Natural killer cell treated with Interleukin-12 subunit alpha and Interleukin-12 subunit beta and Interleukin-15 and Interleukin-18, amount 100 ng/mL, for 72 hours (primary cell): Measurements from ENCODE around the gene NPLOC4. TPM values are rescaled to one million over a fixed set of nuclear protein-coding genes. Genes with fewer than 3 reads are reported as not detected.

Experiments used
- ATAC-seq, 2 donors: fragments of 150-1000 bp; cut with Tn5 transposase in 1 of 2; sonication (Bioruptor Pico), chemical (Tn5 transposase) in 1 of 2; 2 replicates each; pipeline ENCODE4 v1.10.0; 2021
- DNase-seq: peaks from one replicate; pipeline ENCODE4 v3.0.0; 2022; ENCODE audit warnings: low spot score
- H3K27ac Mint-ChIP-seq, 2 donors: 1 replicate in 1 of 2; 2 replicates in 1 of 2; pipeline ENCODE4 v1.8.0; 2022; ENCODE audit warnings: mixed read lengths in 2 of 2, mild to moderate bottlenecking in 1 of 2, moderate library complexity in 1 of 2
- H3K27me3 Mint-ChIP-seq, 2 donors: 1 replicate in 1 of 2; 2 replicates in 1 of 2; pipeline ENCODE4 v1.8.0; 2022; ENCODE audit warnings: mixed read lengths in 2 of 2
- H3K36me3 Mint-ChIP-seq: one replicate; pipeline ENCODE4 v1.8.0; 2022; ENCODE audit warnings: mixed read lengths
- H3K4me1 Mint-ChIP-seq, 2 donors: 1 replicate in 1 of 2; 2 replicates in 1 of 2; pipeline ENCODE4 v1.8.0; 2022; ENCODE audit warnings: low read depth in 2 of 2, mixed read lengths in 2 of 2, mild to moderate bottlenecking in 1 of 2
- H3K4me3 Mint-ChIP-seq: one replicate; pipeline ENCODE4 v1.8.0; 2022; ENCODE audit warnings: mixed read lengths
- H3K9me3 Mint-ChIP-seq: 2 replicates; pipeline ENCODE4 v1.8.0; 2022; ENCODE audit warnings: mixed read lengths
- total RNA-seq, 2 donors: library from RNA; stranded (reverse); gene quantifications; one replicate each; pipeline ENCODE4 v1.2.3, GENCODE V29; 2022

The NPLOC4 gene
- total RNA-seq, 2 donors from 2014 or later, result 161 to 174 TPM

DNA sequence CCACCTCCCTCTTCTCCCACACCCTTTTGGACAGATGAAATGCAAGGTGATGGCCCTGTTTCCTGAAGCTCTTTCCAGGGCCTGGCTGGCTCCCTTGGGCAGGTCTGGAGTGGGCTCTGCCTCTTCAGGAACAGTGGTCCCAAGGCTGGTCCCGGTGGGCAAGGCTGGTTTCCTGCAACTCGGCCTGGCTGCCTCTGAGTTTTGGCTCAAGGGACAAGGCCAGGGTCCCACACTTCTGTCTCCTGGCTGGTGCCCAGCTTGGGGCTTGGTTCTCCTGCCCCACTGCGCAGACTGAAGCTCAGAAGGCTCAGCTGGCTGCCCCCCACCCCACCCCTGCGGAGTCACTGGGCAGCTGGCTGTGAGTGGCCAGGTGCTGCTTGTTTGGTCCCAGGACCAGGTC, 120.5 kb downstream of the NPLOC4 start:
- peak overlapping the region in 1 of 2 donors; percentile 89 for H3K27ac Mint-ChIP-seq
- H3K36me3 Mint-ChIP-seq, result peaks cover 8% of the 10 kb centered on the region
- H3K9me3 Mint-ChIP-seq, result no peaks in the 10 kb centered on the region
- ATAC-seq (no peak), DNase-seq (peak; percentile 56)
- H3K27me3 Mint-ChIP-seq, result no peaks in the 10 kb centered on the region
- peak overlapping the region; percentile 95 for H3K4me3 Mint-ChIP-seq
- H3K4me1 Mint-ChIP-seq, result peaks cover 13 to 27% of the 10 kb centered on the region in 2 donors

DNA sequence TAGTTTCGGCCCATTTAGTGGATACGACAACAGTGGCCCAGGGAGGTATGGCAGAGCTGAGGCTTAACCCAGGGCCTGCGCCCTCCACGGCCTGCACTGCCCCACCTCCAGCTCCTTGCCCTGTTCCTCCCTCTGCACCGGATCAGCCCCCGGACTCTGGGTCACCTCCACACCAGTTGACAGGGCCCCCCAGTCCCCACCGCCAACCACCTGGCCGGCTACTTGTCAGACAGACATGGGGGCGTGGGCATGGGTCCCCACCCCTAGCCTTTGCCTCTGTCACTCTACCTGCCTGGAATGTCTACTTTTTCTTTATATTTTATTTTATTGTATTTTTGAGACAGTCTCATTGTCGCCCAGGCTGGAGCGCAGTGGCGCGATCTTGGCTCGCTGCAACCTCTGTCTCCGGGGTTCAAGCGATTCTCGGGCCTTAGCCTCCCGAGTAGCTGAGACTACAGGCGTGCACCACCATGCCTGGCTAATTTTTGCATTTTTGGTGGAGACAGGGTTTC, 121.3 kb downstream of the NPLOC4 start:
- Mint-ChIP-seq H3K36me3 (peaks cover 16% of the 10 kb centered on the region), H3K4me3 (peak overlapping the region; percentile 95), H3K27me3 (no peaks in the 10 kb centered on the region), H3K4me1 (peaks cover 19 to 32% of the 10 kb centered on the region in 2 donors), H3K9me3 (no peaks in the 10 kb centered on the region), H3K27ac (peak overlapping the region; percentile 84 to 89)
- no peak for ATAC-seq
- peak; percentile 52 for DNase-seq

DNA sequence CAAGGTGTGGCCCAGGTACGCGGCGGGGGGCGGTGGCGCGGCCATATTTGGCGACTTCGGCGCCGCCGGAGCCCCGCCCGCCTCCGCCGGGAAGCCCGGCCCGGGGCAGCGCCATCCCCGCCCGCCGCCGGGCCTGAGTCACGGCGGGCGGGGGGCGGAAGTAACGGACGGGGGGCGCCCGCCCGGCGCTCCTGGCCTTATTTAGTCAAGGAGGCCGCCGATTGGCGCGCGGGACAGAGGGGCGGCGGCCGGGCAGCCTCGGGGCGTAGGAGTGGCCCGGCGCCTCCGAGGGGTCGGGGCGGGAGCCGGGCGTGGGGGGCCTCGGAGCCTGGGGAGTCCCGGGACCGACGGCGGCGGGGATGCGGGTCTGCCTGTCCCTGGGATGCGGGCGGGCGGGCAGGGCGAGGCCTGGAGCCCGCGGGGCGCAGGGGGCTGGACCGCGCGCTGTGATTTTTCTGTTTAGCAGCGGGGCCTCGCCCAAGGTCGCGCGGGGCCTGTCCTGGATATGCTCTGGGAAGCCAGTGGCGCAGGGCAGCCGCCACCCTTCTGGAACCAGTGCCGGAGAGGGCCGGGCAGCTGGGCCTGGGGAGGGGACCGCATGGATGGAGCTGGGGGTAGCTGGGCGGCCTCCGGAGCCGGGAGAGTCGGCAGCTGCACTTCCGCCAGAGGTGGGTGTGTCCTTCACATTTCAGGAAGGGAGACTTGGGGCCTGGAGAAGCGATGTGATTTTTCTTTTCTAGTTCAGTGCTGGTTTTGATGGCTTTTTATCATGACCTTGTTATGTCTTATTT, 122.0 kb downstream of the NPLOC4 start:
- DNase-seq (peak; percentile 86), ATAC-seq (peak; percentile 61 to 75)
- H3K27ac Mint-ChIP-seq, result peak overlapping the region; percentile 84 to 89
- no peaks in the 10 kb centered on the region for H3K27me3 Mint-ChIP-seq
- H3K9me3 Mint-ChIP-seq, result no peaks in the 10 kb centered on the region
- peak overlapping the region; percentile 95 for H3K4me3 Mint-ChIP-seq
- H3K4me1 Mint-ChIP-seq, result peaks cover 23 to 37% of the 10 kb centered on the region in 2 donors
- H3K36me3 Mint-ChIP-seq, result peaks cover 23% of the 10 kb centered on the region

DNA sequence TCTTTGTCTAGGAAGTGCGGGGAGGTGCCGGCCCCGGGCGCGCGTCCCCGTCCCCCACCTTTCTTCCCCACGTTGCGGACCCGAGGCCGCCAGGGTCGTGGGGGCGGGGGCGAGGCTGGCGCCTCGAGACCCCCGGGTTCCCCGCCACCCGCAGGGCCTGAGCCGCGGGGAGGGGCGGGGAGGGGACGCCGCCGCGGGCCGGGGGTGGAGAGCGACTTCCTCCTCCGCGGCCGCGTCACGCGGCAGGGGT, 122.5 kb downstream of the NPLOC4 start:
- Mint-ChIP-seq H3K9me3 (no peaks in the 10 kb centered on the region), H3K36me3 (peaks cover 28% of the 10 kb centered on the region), H3K4me1 (peaks cover 28 to 42% of the 10 kb centered on the region in 2 donors), H3K27me3 (no peaks in the 10 kb centered on the region), H3K4me3 (peak overlapping the region; percentile 87), H3K27ac (peak overlapping the region in 1 of 2 donors; percentile 88)
- ATAC-seq, result no peak
- DNase-seq, result no peak

DNA sequence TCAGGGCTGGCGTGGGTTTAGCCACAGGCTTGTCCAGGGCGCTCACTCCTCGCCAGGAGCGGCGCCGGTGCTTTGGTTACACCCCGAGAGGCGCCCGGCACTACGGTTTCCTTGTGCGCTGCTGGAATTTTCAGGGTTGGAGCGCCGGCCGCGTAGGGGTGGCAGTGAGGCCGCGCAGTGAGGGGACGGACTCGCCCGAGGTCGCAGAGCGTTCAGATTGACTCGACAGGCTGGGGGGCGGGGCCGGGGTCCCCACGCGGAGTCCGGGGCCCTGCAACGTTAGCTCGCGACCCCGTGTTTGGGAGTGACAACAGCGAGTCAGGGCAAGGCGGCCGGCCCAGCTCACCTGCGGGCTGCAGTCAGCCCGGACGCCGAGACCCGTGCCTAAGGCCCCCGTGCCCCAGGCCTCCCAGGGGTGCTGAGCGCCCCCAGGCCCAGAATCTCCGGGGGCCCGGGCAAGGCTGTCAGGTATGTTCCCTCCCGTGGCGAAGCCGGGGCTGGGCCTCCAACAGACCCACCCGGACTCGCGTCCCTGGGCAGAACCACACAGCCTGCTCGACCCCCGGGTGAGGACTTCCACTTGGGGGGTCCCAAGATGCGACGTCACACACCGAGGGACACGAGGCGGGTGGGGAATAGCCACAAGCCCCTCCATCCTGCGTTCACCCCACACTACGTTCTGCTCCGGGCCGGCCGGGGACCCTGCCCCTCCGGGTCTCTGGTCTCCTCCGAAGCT, 123.0 kb downstream of the NPLOC4 start:
- Mint-ChIP-seq H3K9me3 (no peaks in the 10 kb centered on the region), H3K36me3 (peaks cover 30% of the 10 kb centered on the region), H3K4me1 (peaks cover 33 to 47% of the 10 kb centered on the region in 2 donors), H3K27me3 (no peaks in the 10 kb centered on the region), H3K27ac (peak overlapping the region; percentile 88 to 89), H3K4me3 (peak overlapping the region; percentile 87)
- DNase-seq, result peak; percentile 67
- no peak for ATAC-seq

DNA sequence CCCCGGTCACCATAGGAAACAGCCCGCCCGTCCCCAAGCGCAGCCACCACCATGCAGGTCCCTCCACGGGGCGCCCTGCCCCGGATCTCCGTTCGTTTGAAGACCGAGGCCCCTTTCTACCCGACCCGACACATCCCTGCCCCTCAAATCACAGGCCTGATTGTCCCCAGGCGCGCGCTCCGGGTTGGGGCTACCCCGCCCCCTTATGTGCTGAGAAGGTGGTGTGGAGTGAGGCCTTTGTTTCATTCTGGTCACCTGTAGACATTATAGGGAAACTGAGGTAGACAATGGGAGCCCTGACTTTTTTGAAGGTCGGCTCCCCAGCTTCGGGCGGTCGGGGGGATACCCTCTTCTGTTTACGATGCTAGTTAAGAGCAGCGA, 123.5 kb downstream of the NPLOC4 start:
- peak overlapping the region; percentile 87 for H3K4me3 Mint-ChIP-seq
- peaks cover 30% of the 10 kb centered on the region for H3K36me3 Mint-ChIP-seq
- ATAC-seq, result peak; percentile 7 to 31
- H3K27ac Mint-ChIP-seq, result peak overlapping the region; percentile 88 to 89
- DNase-seq, result peak; percentile 79
- H3K27me3 Mint-ChIP-seq, result no peaks in the 10 kb centered on the region
- no peaks in the 10 kb centered on the region for H3K9me3 Mint-ChIP-seq
- H3K4me1 Mint-ChIP-seq, result peaks cover 36 to 48% of the 10 kb centered on the region in 2 donors

DNA sequence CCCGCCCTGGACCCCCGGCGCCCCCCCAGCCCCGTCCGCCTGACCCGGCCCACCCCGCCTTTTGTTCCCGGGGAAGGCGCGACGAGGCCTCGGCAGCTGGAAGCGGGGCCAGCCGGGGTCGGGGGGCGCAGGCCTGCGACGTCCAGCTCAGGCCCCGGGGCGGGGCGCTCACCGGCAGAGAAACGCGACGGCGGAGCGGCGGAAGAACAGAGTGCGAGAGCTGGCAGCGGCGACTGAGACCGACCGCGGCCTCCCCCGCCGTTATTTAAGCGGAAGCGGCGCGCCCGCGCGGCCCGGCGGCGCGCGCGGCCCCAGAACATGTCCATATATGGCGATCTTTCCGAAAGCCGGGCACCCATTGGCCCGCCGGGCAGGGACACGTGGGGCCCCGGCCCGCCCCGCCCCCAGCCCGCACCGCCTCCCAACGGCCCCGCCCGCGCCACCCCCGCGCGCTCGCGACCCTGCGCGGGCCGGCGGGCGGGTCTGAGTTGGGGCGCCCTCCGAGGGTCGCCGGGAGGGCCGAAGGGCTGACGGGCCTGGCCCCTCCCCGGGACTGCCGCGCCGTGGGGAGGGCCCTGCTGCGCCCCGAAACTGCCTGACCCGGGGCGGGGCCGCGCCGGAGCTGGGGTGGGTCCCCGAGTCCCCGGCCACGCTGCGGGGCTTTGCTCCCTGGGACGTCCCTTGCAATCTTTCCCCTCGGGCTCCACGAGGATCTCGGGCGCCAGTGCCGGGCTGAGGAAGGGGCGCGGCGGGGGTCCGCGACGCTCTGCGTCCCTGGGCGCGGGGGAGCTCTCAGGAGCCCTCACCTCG, 124.1 kb downstream of the NPLOC4 start, which contains the start of gene ACTG1:
ACTG1 (minus strand) TSS at position 238 of the 810 bp plus-strand sequence. CDS start 445 bp downstream, outside the sequence.
- Mint-ChIP-seq H3K36me3 (peaks cover 30% of the 10 kb centered on the region), H3K9me3 (no peaks in the 10 kb centered on the region), H3K4me1 (peaks cover 32 to 43% of the 10 kb centered on the region in 2 donors), H3K27ac (peak within 1 kb of the TSS; percentile 91 to 96), H3K4me3 (peak within 1 kb of the TSS; percentile 97), H3K27me3 (no peaks in the 10 kb centered on the region)
- DNase-seq, result peak; percentile 94
- peak; percentile 79 to 87 for ATAC-seq

DNA sequence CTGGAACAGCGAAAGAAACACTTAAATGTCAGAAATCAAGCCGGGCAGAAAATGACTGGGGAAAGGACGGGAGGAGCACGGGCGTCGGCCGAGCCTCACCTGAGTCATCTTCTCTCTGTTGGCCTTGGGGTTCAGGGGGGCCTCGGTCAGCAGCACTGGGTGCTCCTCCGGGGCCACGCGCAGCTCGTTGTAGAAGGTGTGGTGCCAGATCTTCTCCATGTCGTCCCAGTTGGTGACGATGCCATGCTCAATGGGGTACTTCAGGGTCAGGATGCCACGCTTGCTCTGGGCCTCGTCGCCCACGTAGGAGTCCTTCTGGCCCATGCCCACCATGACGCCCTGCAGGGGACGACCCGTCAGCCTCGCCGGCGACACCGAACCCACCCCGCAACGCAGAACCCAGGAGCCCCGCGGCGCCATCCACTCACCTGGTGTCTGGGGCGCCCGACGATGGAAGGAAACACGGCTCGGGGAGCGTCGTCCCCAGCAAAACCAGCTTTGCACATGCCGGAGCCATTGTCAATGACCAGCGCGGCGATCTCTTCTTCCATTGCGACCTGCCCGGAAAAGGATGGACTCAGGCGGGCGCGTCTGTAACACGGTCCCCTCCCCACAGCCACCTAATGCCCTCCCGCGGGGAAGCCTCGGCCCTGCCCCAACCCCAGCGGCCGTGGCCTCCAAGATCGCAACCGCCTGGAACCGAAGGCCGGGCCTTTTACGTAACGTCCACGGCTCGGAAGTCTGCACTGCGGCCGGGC, 124.9 kb downstream of the NPLOC4 start:
- DNase-seq (peak; percentile 56), ATAC-seq (no peak)
- Mint-ChIP-seq H3K9me3 (no peaks in the 10 kb centered on the region), H3K36me3 (peaks cover 30% of the 10 kb centered on the region), H3K4me3 (peak overlapping the region; percentile 97), H3K27me3 (no peaks in the 10 kb centered on the region), H3K4me1 (peaks cover 34 to 42% of the 10 kb centered on the region in 2 donors), H3K27ac (peak overlapping the region; percentile 91 to 96)

DNA sequence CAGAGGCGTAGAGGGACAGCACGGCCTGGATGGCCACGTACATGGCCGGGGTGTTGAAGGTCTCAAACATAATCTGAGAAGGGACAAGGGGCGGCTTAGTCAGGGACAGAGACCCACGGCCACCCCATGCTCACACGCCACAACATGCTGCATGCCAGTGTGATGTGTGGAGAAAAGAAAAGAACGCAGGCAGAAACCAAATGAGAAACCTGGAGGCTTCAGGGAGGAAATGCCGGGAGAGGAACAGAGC, 125.4 kb downstream of the NPLOC4 start:
- Mint-ChIP-seq H3K4me1 (peaks cover 31 to 42% of the 10 kb centered on the region in 2 donors), H3K27me3 (no peaks in the 10 kb centered on the region), H3K36me3 (peaks cover 30% of the 10 kb centered on the region), H3K4me3 (peak overlapping the region; percentile 97), H3K9me3 (no peaks in the 10 kb centered on the region), H3K27ac (peak overlapping the region; percentile 91 to 96)
- no peak for ATAC-seq
- DNase-seq, result no peak

DNA sequence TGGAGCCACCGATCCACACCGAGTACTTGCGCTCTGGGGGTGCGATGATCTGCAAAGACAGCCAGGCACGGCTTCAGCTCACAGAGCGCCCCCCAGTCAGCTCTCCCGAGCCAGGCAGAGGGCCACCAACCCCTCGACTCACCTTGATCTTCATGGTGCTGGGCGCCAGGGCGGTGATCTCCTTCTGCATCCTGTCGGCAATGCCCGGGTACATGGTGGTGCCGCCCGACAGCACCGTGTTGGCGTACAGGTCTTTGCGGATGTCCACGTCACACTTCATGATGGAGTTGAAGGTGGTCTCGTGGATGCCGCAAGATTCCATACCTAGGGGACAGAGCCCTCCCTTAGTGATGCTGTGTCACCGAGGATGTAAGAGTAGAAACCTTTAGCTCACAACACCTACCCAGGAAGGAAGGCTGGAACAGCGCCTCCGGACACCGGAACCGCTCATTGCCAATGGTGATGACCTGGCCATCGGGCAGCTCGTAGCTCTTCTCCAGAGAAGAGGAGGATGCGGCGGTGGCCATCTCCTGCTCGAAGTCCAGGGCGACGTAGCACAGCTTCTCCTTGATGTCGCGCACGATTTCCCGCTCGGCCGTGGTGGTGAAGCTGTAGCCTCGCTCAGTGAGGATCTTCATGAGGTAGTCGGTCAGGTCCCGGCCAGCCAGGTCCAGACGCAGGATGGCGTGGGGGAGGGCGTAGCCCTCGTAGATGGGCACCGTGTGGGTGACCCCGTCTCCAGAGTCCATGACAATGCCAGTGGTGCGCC, 125.9 kb downstream of the NPLOC4 start:
- Mint-ChIP-seq H3K36me3 (peaks cover 30% of the 10 kb centered on the region), H3K9me3 (no peaks in the 10 kb centered on the region), H3K4me3 (peak overlapping the region; percentile 97), H3K4me1 (peaks cover 30 to 42% of the 10 kb centered on the region in 2 donors), H3K27ac (peak overlapping the region; percentile 91 to 96), H3K27me3 (no peaks in the 10 kb centered on the region)
- no peak for ATAC-seq
- peak; percentile 69 for DNase-seq

DNA sequence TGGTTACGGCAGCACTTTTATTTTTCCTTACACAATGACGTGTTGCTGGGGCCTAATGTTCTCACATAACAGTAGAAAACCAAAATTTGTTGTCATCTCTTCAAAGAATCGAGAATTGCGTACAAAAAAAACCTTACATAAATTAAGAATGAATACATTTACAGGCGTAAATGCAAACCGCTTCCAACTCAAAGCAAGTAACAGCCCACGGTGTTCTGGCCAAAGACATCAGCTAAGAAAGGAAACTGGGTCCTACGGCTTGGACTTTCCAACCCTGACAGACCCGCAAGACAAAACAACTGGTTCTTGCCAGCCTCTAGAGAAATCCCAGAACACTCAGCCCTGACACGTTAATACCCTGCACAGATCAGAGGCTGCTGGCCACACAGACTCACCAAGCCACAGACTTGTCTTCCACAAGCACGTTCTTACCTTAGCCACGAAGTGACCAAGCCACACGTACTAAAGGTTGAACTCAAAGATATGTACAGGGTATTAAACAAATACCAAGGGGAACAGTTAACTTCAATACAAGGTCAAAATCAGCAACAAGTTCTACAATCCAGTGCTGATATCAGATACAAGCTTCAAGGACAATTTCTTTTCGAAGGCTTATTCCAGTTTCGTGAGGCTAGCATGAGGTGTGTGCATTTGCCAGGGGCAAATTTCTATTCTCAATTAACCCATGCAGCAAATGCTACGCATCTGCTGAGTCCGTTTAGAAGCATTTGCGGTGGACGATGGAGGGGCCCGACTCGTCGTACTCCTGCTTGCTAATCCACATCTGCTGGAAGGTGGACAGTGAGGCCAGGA, 126.7 kb downstream of the NPLOC4 start:
- no peak for ATAC-seq

More for the DNA sequence above, 126.7 kb downstream of the NPLOC4 start:
- H3K9me3 Mint-ChIP-seq, result no peaks in the 10 kb centered on the region
- peak overlapping the region; percentile 91 to 96 for H3K27ac Mint-ChIP-seq
- H3K4me1 Mint-ChIP-seq, result peaks cover 30 to 39% of the 10 kb centered on the region in 2 donors
- peaks cover 30% of the 10 kb centered on the region for H3K36me3 Mint-ChIP-seq
- DNase-seq, result peak; percentile 65
- peak overlapping the region; percentile 97 for H3K4me3 Mint-ChIP-seq
- H3K27me3 Mint-ChIP-seq, result no peaks in the 10 kb centered on the region
